ENCODE results near the gene CRIP1. TPM values are rescaled to one million over a fixed set of nuclear protein-coding genes. Genes with fewer than 3 reads are reported as not detected.

The CRIP1 gene
- total RNA-seq, 1 donor from 2014 or later = 29.5 TPM

DNA sequence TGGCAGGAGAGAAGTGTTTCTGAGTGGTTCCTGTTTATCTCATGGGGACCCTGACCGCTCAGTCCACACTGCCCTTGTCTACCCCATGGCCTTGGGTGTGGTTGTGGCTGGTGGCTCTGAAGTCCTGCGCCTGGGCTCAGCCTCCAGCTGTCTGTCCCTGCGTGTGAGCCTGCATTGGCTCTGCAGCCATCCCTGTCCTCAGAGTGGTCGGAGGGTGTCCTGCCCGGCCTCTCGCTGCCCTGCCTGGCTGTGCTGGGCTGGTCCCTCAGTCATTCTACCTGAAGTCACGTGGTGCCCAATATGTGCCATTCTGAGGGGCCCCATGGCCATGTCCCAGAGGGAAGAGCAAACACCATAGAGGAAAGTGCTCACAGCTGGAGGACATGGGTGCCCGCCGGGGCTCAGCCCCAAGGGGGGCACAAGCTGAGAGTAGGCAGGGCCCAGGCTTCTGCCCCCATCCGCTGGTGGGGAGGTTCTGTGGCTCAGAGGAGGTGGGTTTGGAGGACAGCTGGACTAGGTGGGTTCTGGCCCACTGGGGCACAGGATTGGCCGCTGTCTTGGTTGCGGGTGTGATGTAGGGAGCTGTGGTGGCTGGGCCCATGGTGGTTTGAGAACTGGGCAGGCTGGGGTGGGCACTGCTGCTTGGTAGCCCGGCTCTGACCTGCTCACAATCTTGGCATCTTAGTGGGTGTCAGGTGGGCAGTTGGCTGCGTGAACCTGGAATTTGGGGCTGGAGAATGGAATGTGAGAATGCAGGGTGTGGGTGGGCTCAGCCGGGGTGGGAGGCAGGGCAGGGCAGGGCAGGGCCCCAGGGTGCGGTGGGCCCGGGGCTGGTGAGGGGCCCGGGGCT, 16.0 kb downstream of the CRIP1 start:
- TF ChIP-seq, protein P1, sequence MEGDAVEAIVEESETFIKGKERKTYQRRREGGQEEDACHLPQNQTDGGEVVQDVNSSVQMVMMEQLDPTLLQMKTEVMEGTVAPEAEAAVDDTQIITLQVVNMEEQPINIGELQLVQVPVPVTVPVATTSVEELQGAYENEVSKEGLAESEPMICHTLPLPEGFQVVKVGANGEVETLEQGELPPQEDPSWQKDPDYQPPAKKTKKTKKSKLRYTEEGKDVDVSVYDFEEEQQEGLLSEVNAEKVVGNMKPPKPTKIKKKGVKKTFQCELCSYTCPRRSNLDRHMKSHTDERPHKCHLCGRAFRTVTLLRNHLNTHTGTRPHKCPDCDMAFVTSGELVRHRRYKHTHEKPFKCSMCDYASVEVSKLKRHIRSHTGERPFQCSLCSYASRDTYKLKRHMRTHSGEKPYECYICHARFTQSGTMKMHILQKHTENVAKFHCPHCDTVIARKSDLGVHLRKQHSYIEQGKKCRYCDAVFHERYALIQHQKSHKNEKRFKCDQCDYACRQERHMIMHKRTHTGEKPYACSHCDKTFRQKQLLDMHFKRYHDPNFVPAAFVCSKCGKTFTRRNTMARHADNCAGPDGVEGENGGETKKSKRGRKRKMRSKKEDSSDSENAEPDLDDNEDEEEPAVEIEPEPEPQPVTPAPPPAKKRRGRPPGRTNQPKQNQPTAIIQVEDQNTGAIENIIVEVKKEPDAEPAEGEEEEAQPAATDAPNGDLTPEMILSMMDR (IDR thresholded peaks at IDR 0.05; ENCODE audit: insufficient read depth, low read depth, low read length) = no peak
- no peak for TF ChIP-seq EZH2 (IDR thresholded peaks at IDR 0.05; ENCODE audit: insufficient read depth, low read length)
- no peaks in the 10 kb centered on the region for H3K79me2 ChIP-seq (ENCODE audit: insufficient read depth, low read length)
- no peak overlapping the region for H3K4me2 ChIP-seq (ENCODE audit: low read length)
- H4K20me1 ChIP-seq (ENCODE audit: insufficient read depth, low read length) = no peaks in the 10 kb centered on the region
- Mint-ChIP-seq H3K4me1 (ENCODE audit: low read depth, unreplicated experiment) (no peaks in the 10 kb centered on the region), H3K27ac (ENCODE audit: unreplicated experiment) (peak overlapping the region; percentile 47), H3K27me3 (ENCODE audit: low read depth, unreplicated experiment) (peaks cover 13% of the 10 kb centered on the region), H3K4me3 (ENCODE audit: unreplicated experiment) (no peak overlapping the region), H3K9me3 (ENCODE audit: unreplicated experiment) (no peaks in the 10 kb centered on the region), H3K36me3 (ENCODE audit: low read depth, unreplicated experiment) (no peaks in the 10 kb centered on the region)
- no peaks in the 10 kb centered on the region for H3K36me3 ChIP-seq (ENCODE audit: insufficient read depth, low read length)
- no peak overlapping the region for H2AFZ ChIP-seq (ENCODE audit: low read depth, low read length)
- no peaks in the 10 kb centered on the region for H3K9me3 ChIP-seq (ENCODE audit: insufficient read depth, low read depth, low read length)
- no peak for FAIRE-seq
- DNase-seq (ENCODE audit: low read depth) = no peak
- H3K4me1 ChIP-seq (ENCODE audit: insufficient read depth, low read length) = no peaks in the 10 kb centered on the region
- H3K27me3 ChIP-seq (ENCODE audit: insufficient read depth, low read length) = no peaks in the 10 kb centered on the region
- no peak overlapping the region for H3K27ac ChIP-seq (ENCODE audit: low read depth, low read length)
- H3K9ac ChIP-seq (ENCODE audit: low read length) = no peak overlapping the region
- H3K4me3 ChIP-seq (ENCODE audit: insufficient read depth, low read depth, low read length) = no peak overlapping the region

DNA sequence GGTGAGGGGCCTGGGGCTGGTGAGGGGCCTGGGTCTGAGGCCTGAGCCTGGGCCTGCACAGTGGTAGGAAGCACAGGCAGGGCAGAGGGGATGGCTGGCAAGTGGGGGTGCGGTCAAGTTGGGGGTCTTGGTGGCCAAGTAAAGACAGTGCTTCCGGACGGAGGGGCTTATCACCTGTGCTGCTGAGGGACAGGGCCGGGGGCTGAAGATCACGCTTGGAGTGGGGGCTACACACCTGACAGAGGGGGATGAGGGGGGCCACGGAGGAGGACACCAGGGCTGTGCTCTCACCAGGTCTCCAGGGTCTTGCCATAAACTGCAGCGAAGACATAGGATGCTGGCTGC, 16.6 kb downstream of the CRIP1 start:
- H4K20me1 ChIP-seq (ENCODE audit: insufficient read depth, low read length) = no peaks in the 10 kb centered on the region
- H3K4me3 ChIP-seq (ENCODE audit: insufficient read depth, low read depth, low read length) = no peak overlapping the region
- H3K27me3 Mint-ChIP-seq (ENCODE audit: low read depth, unreplicated experiment) = peaks cover 17% of the 10 kb centered on the region
- no peaks in the 10 kb centered on the region for H3K36me3 ChIP-seq (ENCODE audit: insufficient read depth, low read length)
- FAIRE-seq (no peak), DNase-seq (ENCODE audit: low read depth) (no peak)
- no peaks in the 10 kb centered on the region for H3K79me2 ChIP-seq (ENCODE audit: insufficient read depth, low read length)
- peak overlapping the region; percentile 18 for H3K27ac Mint-ChIP-seq (ENCODE audit: unreplicated experiment)
- H3K9me3 Mint-ChIP-seq (ENCODE audit: unreplicated experiment) = no peaks in the 10 kb centered on the region
- no peaks in the 10 kb centered on the region for H3K9me3 ChIP-seq (ENCODE audit: insufficient read depth, low read depth, low read length)
- TF ChIP-seq, protein P1 (IDR thresholded peaks at IDR 0.05; ENCODE audit: insufficient read depth, low read depth, low read length) = no peak
- TF ChIP-seq EZH2 (IDR thresholded peaks at IDR 0.05; ENCODE audit: insufficient read depth, low read length) = no peak
- H3K4me1 Mint-ChIP-seq (ENCODE audit: low read depth, unreplicated experiment) = no peaks in the 10 kb centered on the region
- H3K4me2 ChIP-seq (ENCODE audit: low read length) = no peak overlapping the region
- no peak overlapping the region for H3K27ac ChIP-seq (ENCODE audit: low read depth, low read length)
- H3K4me1 ChIP-seq (ENCODE audit: insufficient read depth, low read length) = no peaks in the 10 kb centered on the region
- H2AFZ ChIP-seq (ENCODE audit: low read depth, low read length) = no peak overlapping the region
- H3K4me3 Mint-ChIP-seq (ENCODE audit: unreplicated experiment) = no peak overlapping the region
- H3K9ac ChIP-seq (ENCODE audit: low read length) = no peak overlapping the region
- H3K27me3 ChIP-seq (ENCODE audit: insufficient read depth, low read length) = no peaks in the 10 kb centered on the region
- H3K36me3 Mint-ChIP-seq (ENCODE audit: low read depth, unreplicated experiment) = no peaks in the 10 kb centered on the region
